ENCODE measurements around the gene RASA3. TPM values are rescaled to one million over a fixed set of nuclear protein-coding genes. Genes with fewer than 3 reads are reported as not detected.

Gene RASA3
- total and polyA plus RNA-seq, 2 donors (not counting 3 experiments of a cell fraction or from before 2014, with no cell fraction given): 26.5 to 53.8 TPM

- H2AFZ ChIP-seq (ENCODE audit: low read depth, low read length): no peak overlapping the region
- no peak overlapping the region for H3K27ac ChIP-seq (ENCODE audit: insufficient read depth, low read depth, low read length)
- DNase-seq (ENCODE audit: low read depth, low spot score) (no peak), FAIRE-seq (no peak)
- no peak overlapping the region for H3K4me3 ChIP-seq (replicated peaks in 1 of 3; ENCODE audit: insufficient read depth in 1 of 3, low read depth in 1 of 3, low read length in 3 of 3)
- dilution Hi-C loops (cut with MboI; ENCODE audit: extremely low pct_ligation_motif_present, low sequenced_read_pairs): no loop called here
- H3K9me1 ChIP-seq (replicated peaks; ENCODE audit: control insufficient read depth, extremely low read depth, insufficient read depth, low read length): no peaks in the 10 kb centered on the region
- peaks cover 69% of the 10 kb centered on the region for H3K79me2 ChIP-seq (ENCODE audit: control insufficient read depth, insufficient read depth, low read length)
- H3K36me3 ChIP-seq (ENCODE audit: control insufficient read depth in 2 of 2, extremely low read depth in 1 of 2, insufficient read depth in 2 of 2, low read length in 2 of 2): peaks cover 0 to 23% of the 10 kb centered on the region in 2 experiments
- BruUV-seq (replicated peaks): no TSS peak
- ChIA-PET CTCF (interaction anchor here (0.7 kb wide), 1 partner anchor 323 kb away, joined by 3 read pairs; no protein-coding TSS in a partner anchor), POLR2A (no interaction called here)
- peaks cover 3% of the 10 kb centered on the region for H4K20me1 ChIP-seq (replicated peaks; ENCODE audit: control insufficient read depth, extremely low read depth, insufficient read depth, low read length)
- H3K4me1 ChIP-seq (ENCODE audit: control insufficient read depth, extremely low read depth, insufficient read depth, low read length): no peaks in the 10 kb centered on the region
- intact Hi-C loops (cut with micrococcal nuclease): no loop called here
- H3K9me3 ChIP-seq (replicated peaks; ENCODE audit: control insufficient read depth, insufficient read depth, low read length): no peaks in the 10 kb centered on the region
- TF ChIP-seq GATA2 (IDR thresholded peaks at IDR 0.05; ENCODE audit: insufficient read depth, insufficient read length, low read depth, low read length): no peak
- no peak for TF ChIP-seq JUN (IDR thresholded peaks at IDR 0.05; ENCODE audit: borderline replicate concordance, insufficient read depth, insufficient read length, low read depth)
- no peak for TF ChIP-seq POLR2A (IDR thresholded peaks at IDR 0.05; ENCODE audit: low read depth, low read length)
- no peak for TF ChIP-seq MAX (IDR thresholded peaks at IDR 0.05; ENCODE audit: insufficient read depth, insufficient read length)
- no peak for TF ChIP-seq POLR2AphosphoS5 (IDR thresholded peaks at IDR 0.05; ENCODE audit: insufficient read depth, low read depth, low read length)
- no peak for TF ChIP-seq MYC (IDR thresholded peaks at IDR 0.05; ENCODE audit: low read depth, low read length)
- TF ChIP-seq CTCF (IDR thresholded peaks at IDR 0.05; ENCODE audit: extremely low read depth in 1 of 2, insufficient read depth in 1 of 2, low read depth in 1 of 2, low read length in 2 of 2): no peak
- TF ChIP-seq EZH2 (IDR thresholded peaks at IDR 0.05; ENCODE audit: borderline replicate concordance, low read depth, low read length, severe bottlenecking): no peak
- TF ChIP-seq FOS (IDR thresholded peaks at IDR 0.05; ENCODE audit: borderline replicate concordance, insufficient read depth, low read length): no peak
- no peak overlapping the region for H3K4me2 ChIP-seq (ENCODE audit: insufficient read depth, low read length)
- H3K9ac ChIP-seq (replicated peaks; ENCODE audit: extremely low read depth, insufficient read depth, low read length): no peak overlapping the region
- no peaks in the 10 kb centered on the region for H3K27me3 ChIP-seq (ENCODE audit: control insufficient read depth in 2 of 2, insufficient read depth in 2 of 2, low read length in 2 of 2)
Measured at GRCh38 chr13:114047358-114047881, 85.0 kb downstream of the RASA3 start.

Measured in endothelial cell of umbilical vein (primary cell).